Measurements from ENCODE around the gene FANCC.

GRCh38 chr9:95097279-95097678 lies 220.2 kb downstream of the FANCC start:
- TF ChIP-seq POLR2A (IDR thresholded peaks at IDR 0.05) = no peak
- TF ChIP-seq CTCF (IDR thresholded peaks at IDR 0.05 in 8 of 11, conservative IDR thresholded peaks at IDR 0.05 in 3 of 11) = no peak
- TF ChIP-seq POLR2AphosphoS5 (IDR thresholded peaks at IDR 0.05) = no peak

All from spleen (tissue), 7 donors.